H1 (cell line): ENCODE measurements around the gene EIF4ENIF1. TPM values are rescaled to one million over a fixed set of nuclear protein-coding genes. Genes with fewer than 3 reads are reported as not detected.

ENCODE experiments used
- CTCF ChIA-PET: fragments of 300-600 bp; sonication (Branson Sonifier 250); formaldehyde crosslinking; loops from one replicate; lab custom pipeline; 2021; ENCODE audit not compliant: partially characterized antibody; lab: Charles Lee
- POLR2A ChIA-PET: fragments of 300-600 bp; sonication (Branson Sonifier 250); formaldehyde crosslinking; loops from one replicate; lab custom pipeline; 2021; ENCODE audit warnings: inconsistent platforms; ENCODE audit not compliant: partially characterized antibody; lab: Charles Lee
- DNase-seq, 2 experiments: peaks; one replicate each; pipeline versions ENCODE4 v3.0.0 to v3.0.0-alpha.2; 2010 to 2022; ENCODE audit warnings: low spot score in 2 of 2, low read depth in 1 of 2, mixed read lengths in 1 of 2
- FAIRE-seq: peaks from 2 replicates; lab custom pipeline; 2011; peaks lifted over from hg19 to GRCh38; lab: Jason Lieb, UNC
- H2AFZ ChIP-seq: 2 replicates; pipeline ENCODE4 v1.8.1; 2012; ENCODE audit warnings: low read length, inconsistent platforms
- H2AK5ac ChIP-seq: 2 replicates; pipeline ENCODE4 v1.6.1; 2013; ENCODE audit warnings: low read depth, low read length
- H2BK120ac ChIP-seq: replicated peaks from 2 replicates; pipeline ENCODE3; 2013; ENCODE audit warnings: low read depth, low read length, inconsistent platforms
- H2BK12ac ChIP-seq: 2 replicates; pipeline ENCODE4 v1.6.1; 2013; ENCODE audit warnings: low read depth, low read length
- H2BK15ac ChIP-seq: 2 replicates; pipeline ENCODE4 v1.6.1; 2013; ENCODE audit warnings: low read length
- H2BK20ac ChIP-seq: 2 replicates; pipeline ENCODE4 v1.6.1; 2013; ENCODE audit warnings: low read length
- H2BK5ac ChIP-seq: 2 replicates; pipeline ENCODE4 v1.6.1; 2013; ENCODE audit warnings: low read depth, low read length
- H3K14ac ChIP-seq: 2 replicates; pipeline ENCODE4 v1.6.1; 2013; ENCODE audit warnings: inconsistent platforms; ENCODE audit not compliant: insufficient read length
- H3K18ac ChIP-seq: 2 replicates; pipeline ENCODE4 v1.6.1; 2013; ENCODE audit warnings: low read length; ENCODE audit errors: extremely low read depth
- H3K23ac ChIP-seq: 2 replicates; pipeline ENCODE4 v1.6.1; 2013; ENCODE audit warnings: inconsistent platforms; ENCODE audit not compliant: insufficient read length
- H3K23me2 ChIP-seq: 2 replicates; pipeline ENCODE4 v1.6.1; 2013; ENCODE audit warnings: low read depth, low read length
- H3K27ac ChIP-seq: 2 replicates; pipeline ENCODE4 v1.6.1; 2011; ENCODE audit warnings: low read depth, low read length, inconsistent platforms
- H3K27me3 ChIP-seq, 4 experiments: replicated peaks in 1 of 4; 1 replicate in 1 of 4; 2 replicates in 3 of 4; pipeline versions ENCODE4 v1.6.1 to v1.8.1; 2011 to 2013; ENCODE audit warnings: low read length in 3 of 4, mild to moderate bottlenecking in 3 of 4, inconsistent platforms in 2 of 4, mixed read lengths in 2 of 4, moderate library complexity in 1 of 4; ENCODE audit not compliant: control insufficient read depth in 3 of 4, insufficient read depth in 3 of 4; ENCODE audit errors: extremely low read depth in 1 of 4
- H3K36me3 ChIP-seq, 4 experiments: 2 replicates each; pipeline versions ENCODE4 v1.6.1 to v1.8.1; 2011 to 2013; ENCODE audit warnings: mild to moderate bottlenecking in 4 of 4, low read length in 3 of 4, moderate library complexity in 2 of 4, control low read depth in 1 of 4, inconsistent platforms in 1 of 4; ENCODE audit not compliant: insufficient read depth in 4 of 4, control insufficient read depth in 2 of 4
- H3K4ac ChIP-seq: replicated peaks from 2 replicates; pipeline ENCODE3; 2013; ENCODE audit warnings: low read length, low read depth, mixed read lengths, inconsistent platforms; ENCODE audit not compliant: insufficient read length
- H3K4me1 ChIP-seq, 4 experiments: replicated peaks in 1 of 4; 1 replicate in 1 of 4; 2 replicates in 3 of 4; pipeline versions ENCODE4 v1.6.1 to v1.8.1; 2011 to 2013; ENCODE audit warnings: low read length in 3 of 4, inconsistent platforms in 2 of 4, mixed read lengths in 1 of 4; ENCODE audit not compliant: insufficient read depth in 4 of 4, control insufficient read depth in 3 of 4
- H3K4me2 ChIP-seq, 2 experiments: 2 replicates each; pipeline versions ENCODE4 v1.6.1 to v1.8.1; 2011 to 2013; ENCODE audit warnings: low read depth in 2 of 2, low read length in 2 of 2, control low read depth in 1 of 2, inconsistent platforms in 1 of 2, mild to moderate bottlenecking in 1 of 2; ENCODE audit not compliant: insufficient read depth in 1 of 2
- H3K4me3 ChIP-seq, 4 experiments: fragments of 200-600, 300-600 bp in 1 of 4; sonication (generic), shearing (Covaris generic), sonication (Bioruptor Twin) in 1 of 4; 2 replicates each; pipeline versions ENCODE4 v1.5.1 to v1.8.1; 2011 to 2016; ENCODE audit warnings: low read length in 4 of 4, low read depth in 3 of 4, control low read depth in 2 of 4, inconsistent platforms in 2 of 4, mild to moderate bottlenecking in 2 of 4, mixed read lengths in 1 of 4, moderate library complexity in 1 of 4; ENCODE audit not compliant: insufficient read depth in 2 of 4; ENCODE audit errors: extremely low read depth in 1 of 4
- H3K56ac ChIP-seq: replicated peaks from 2 replicates; pipeline ENCODE3; 2013; ENCODE audit warnings: low read depth, mild to moderate bottlenecking, mixed read lengths, low read length, inconsistent platforms; ENCODE audit not compliant: insufficient read length
- H3K79me1 ChIP-seq: 2 replicates; pipeline ENCODE4 v1.6.1; 2013; ENCODE audit warnings: low read depth, low read length, control low read depth
- H3K79me2 ChIP-seq, 2 experiments: 2 replicates each; pipeline versions ENCODE4 v1.6.1 to v1.8.1; 2012 to 2013; ENCODE audit warnings: low read length in 2 of 2, mild to moderate bottlenecking in 2 of 2, inconsistent platforms in 1 of 2; ENCODE audit not compliant: insufficient read depth in 2 of 2, control insufficient read depth in 1 of 2
- H3K9ac ChIP-seq, 4 experiments: replicated peaks in 1 of 4; 1 replicate in 1 of 4; 2 replicates in 3 of 4; pipeline versions ENCODE4 v1.6.1 to v1.8.1; 2011 to 2013; ENCODE audit warnings: low read depth in 3 of 4, low read length in 3 of 4, control low read depth in 2 of 4, mild to moderate bottlenecking in 2 of 4, moderate library complexity in 2 of 4, inconsistent platforms in 1 of 4; ENCODE audit errors: extremely low read depth in 1 of 4
- H3K9me3 ChIP-seq, 2 experiments: 2 replicates each; pipeline versions ENCODE4 v1.6.1 to v1.8.1; 2012 to 2013; ENCODE audit warnings: mild to moderate bottlenecking in 2 of 2, moderate library complexity in 2 of 2, control low read depth in 1 of 2, inconsistent platforms in 1 of 2, low read depth in 1 of 2, low read length in 1 of 2, mixed read lengths in 1 of 2; ENCODE audit not compliant: insufficient read depth in 2 of 2
- H4K20me1 ChIP-seq, 2 experiments: replicated peaks in 1 of 2; 2 replicates each; pipeline versions ENCODE3 to v1.8.1; 2011 to 2013; ENCODE audit warnings: inconsistent platforms in 2 of 2, low read length in 2 of 2, mild to moderate bottlenecking in 1 of 2; ENCODE audit not compliant: insufficient read depth in 2 of 2, control insufficient read depth in 1 of 2
- H4K5ac ChIP-seq: 2 replicates; pipeline ENCODE4 v1.6.1; 2013; ENCODE audit warnings: low read length, low read depth, mixed read lengths, inconsistent platforms; ENCODE audit not compliant: insufficient read length
- H4K8ac ChIP-seq: 2 replicates; pipeline ENCODE4 v1.8.0; 2013; ENCODE audit warnings: mild to moderate bottlenecking, moderate library complexity, low read length, inconsistent platforms; ENCODE audit not compliant: insufficient read depth; ENCODE audit errors: extremely low read depth
- H4K91ac ChIP-seq: replicated peaks from 2 replicates; pipeline ENCODE3; 2013; ENCODE audit warnings: low read length, mixed read lengths, inconsistent platforms; ENCODE audit not compliant: insufficient read length
- ASH2L ChIP-seq: fragments of 200-600, 300-600 bp; sonication (generic); IDR thresholded peaks from one replicate; pipeline ENCODE4 v1.7.1; 2017; ENCODE audit warnings: low read length
- CHD2 ChIP-seq: IDR thresholded peaks from 2 replicates; pipeline ENCODE4 v1.6.1; 2012; ENCODE audit warnings: low read length, improper control_type of control experiment
- FOSL1 ChIP-seq: IDR thresholded peaks from 2 replicates; pipeline ENCODE4 v1.6.1; 2011; ENCODE audit warnings: mild to moderate bottlenecking, low read depth, low read length, moderate library complexity; ENCODE audit not compliant: insufficient read depth
- SIRT6 ChIP-seq: IDR thresholded peaks from one replicate; pipeline ENCODE4 v1.7.1; 2012; ENCODE audit warnings: low read length, inconsistent platforms
- SUZ12 ChIP-seq: fragments of 200-600 bp; sonication (generic); IDR thresholded peaks from 2 replicates; pipeline ENCODE4 v1.6.1; 2012; ENCODE audit warnings: mild to moderate bottlenecking, inconsistent platforms, low read length, moderate library complexity, mixed read lengths
- YY1 ChIP-seq: IDR thresholded peaks from 2 replicates; pipeline ENCODE4 v1.6.1; 2011; ENCODE audit warnings: low read depth, mild to moderate bottlenecking, low read length
- WGBS, 2 experiments: shearing (Covaris generic) in 1 of 2; methylation state at CpG; one replicate each; pipeline versions ENCODE4 v1.1.6 to v1.1.7; 2013 to 2015; ENCODE audit warnings: low lambda C conversion rate in 2 of 2, mixed read lengths in 2 of 2, inconsistent platforms in 1 of 2, low coverage in 1 of 2, missing lambda C conversion rate in 1 of 2; ENCODE audit not compliant: insufficient replicate concordance in 2 of 2, insufficient coverage in 1 of 2, insufficient read length in 1 of 2; ENCODE audit errors: extremely low coverage in 1 of 2, missing lambda C conversion rate in 1 of 2; 5-methylcytosine and 5-hydroxymethylcytosine counted together
- polyA plus RNA-seq, 7 experiments: library from polyadenylated mRNA; depleted of rRNA in 3 of 7; stranded (reverse) in 5 of 7; unstranded in 2 of 7; fragments of >200 nt in 5 of 7; fragments of 200-250 nt in 2 of 7; gene quantifications; 1 replicate in 5 of 7; 2 replicates in 1 of 7; 4 replicates in 1 of 7; pipeline versions ENCODE4 v1.2.1 to v1.2.3, GENCODE V29; 2011 to 2013; ENCODE audit warnings: missing spikeins in 2 of 7, mixed read lengths in 2 of 7
- total RNA-seq: library from RNA; stranded (reverse); fragmentation: NEBNext Ultra II Directional; extraction: Animal tissue kit (Norgen Biotek cat#: 25700); gene quantifications from 2 replicates; pipeline ENCODE4 v1.2.1, GENCODE V29; 2021

EIF4ENIF1 gene
- total and polyA plus RNA-seq, 2 of the 8 experiments (the other 6 are each of a cell fraction or from before 2014, with no cell fraction given): 21.9 to 23.6 TPM

GRCh38 chr22:31526270-31526669 lies 36.6 kb upstream of the EIF4ENIF1 start:
- no peaks in the 10 kb centered on the region for H3K36me3 ChIP-seq
- no peak overlapping the region for H2AK5ac ChIP-seq
- H3K9ac ChIP-seq: no peak overlapping the region
- no peaks in the 10 kb centered on the region for H3K79me2 ChIP-seq
- no peaks in the 10 kb centered on the region for H4K20me1 ChIP-seq
- no peak overlapping the region for H3K56ac ChIP-seq
- H2BK5ac ChIP-seq: no peak overlapping the region
- no peak overlapping the region for H3K14ac ChIP-seq
- 92% methylated on average over 7 of the region's 7 CpGs; no CpG with 5 or more reads in 1 of the 2 experiments for WGBS, 2 experiments
- H2BK12ac ChIP-seq: no peak overlapping the region
- no peak overlapping the region for H2BK120ac ChIP-seq
- no peak overlapping the region for H3K4me3 ChIP-seq
- no peak for DNase-seq
- no peaks in the 10 kb centered on the region for H3K79me1 ChIP-seq
- H2BK15ac ChIP-seq: no peak overlapping the region
- H2AFZ ChIP-seq: no peak overlapping the region
- H3K27me3 ChIP-seq: peaks cover 0 to under 1% (median 0%) of the 10 kb centered on the region in 4 experiments; a peak in 1 of 7 replicates
- no peak overlapping the region for H2BK20ac ChIP-seq
- no peak overlapping the region for H3K4me2 ChIP-seq
- POLR2A ChIA-PET: no interaction called here
- no peak overlapping the region for H3K27ac ChIP-seq
- H3K4ac ChIP-seq: no peak overlapping the region
- no peak overlapping the region for H3K23ac ChIP-seq
- no peaks in the 10 kb centered on the region for H3K23me2 ChIP-seq
- CTCF ChIA-PET: interaction anchor here (1.5 to 1.6 kb wide), 2 partner anchors 8 to 11 kb away, joined by 4 read pairs; no protein-coding TSS in a partner anchor
- no peaks in the 10 kb centered on the region for H3K4me1 ChIP-seq
- no peak overlapping the region for H4K8ac ChIP-seq
- no peak overlapping the region for H4K5ac ChIP-seq
- no peak overlapping the region for H3K18ac ChIP-seq
- no peak for FAIRE-seq
- H3K9me3 ChIP-seq: no peaks in the 10 kb centered on the region
- no peak overlapping the region for H4K91ac ChIP-seq
- no peak for TF ChIP-seq SIRT6
- TF ChIP-seq CHD2: no peak
- no peak for TF ChIP-seq YY1
- no peak for TF ChIP-seq ASH2L
- no peak for TF ChIP-seq FOSL1
- TF ChIP-seq SUZ12: no peak
